Dermis lymphatic vessel endothelial cell (primary cell): ENCODE measurements around the gene TMEM171. TPM values are rescaled to one million over a fixed set of nuclear protein-coding genes. Genes with fewer than 3 reads are reported as not detected.

ENCODE experiments used
- total RNA-seq: library from RNA; depleted of rRNA; stranded (reverse); fragments of >200 nt; gene quantifications from 2 replicates; pipeline ENCODE4 v1.2.1, GENCODE V29; 2014

The TMEM171 gene
- 0.54 and 0.77 TPM in 2 replicates for total RNA-seq

GRCh38 chr5:73120222-73121118 is at the start of gene TMEM171:
Gene TMEM171 (plus strand): TSS chr5:73120575. CDS start chr5:73123374, 2,799 bp downstream.

GRCh38 chr5:73172951-73173350 is 52.6 kb downstream of the TMEM171 start, which contains the start of gene TMEM174:
Gene TMEM174 (plus strand): TSS chr5:73173193. CDS start chr5:73173244, 51 bp downstream.

Other genes with a start within 250 kb of the TMEM171 start
- 35.2 and 37.9 TPM in 2 replicates for gene FCHO2, start 164.5 kb upstream of the TMEM171 start, total RNA-seq
- gene TMEM174, start 52.6 kb downstream of the TMEM171 start, total RNA-seq, result not detected in 2 replicates